ENCODE data around the gene STRN3. TPM values are rescaled to one million over a fixed set of nuclear protein-coding genes. Genes with fewer than 3 reads are reported as not detected.
"Not testable (repeated sequence)": the region's sequence is repeated elsewhere in the genome, so short reads cannot be mapped to it uniquely, and the experiment has no call there.

Gene STRN3
- total and polyA plus RNA-seq, 7 donors: 13.9 to 79.7 (median 64.9) TPM

DNA sequence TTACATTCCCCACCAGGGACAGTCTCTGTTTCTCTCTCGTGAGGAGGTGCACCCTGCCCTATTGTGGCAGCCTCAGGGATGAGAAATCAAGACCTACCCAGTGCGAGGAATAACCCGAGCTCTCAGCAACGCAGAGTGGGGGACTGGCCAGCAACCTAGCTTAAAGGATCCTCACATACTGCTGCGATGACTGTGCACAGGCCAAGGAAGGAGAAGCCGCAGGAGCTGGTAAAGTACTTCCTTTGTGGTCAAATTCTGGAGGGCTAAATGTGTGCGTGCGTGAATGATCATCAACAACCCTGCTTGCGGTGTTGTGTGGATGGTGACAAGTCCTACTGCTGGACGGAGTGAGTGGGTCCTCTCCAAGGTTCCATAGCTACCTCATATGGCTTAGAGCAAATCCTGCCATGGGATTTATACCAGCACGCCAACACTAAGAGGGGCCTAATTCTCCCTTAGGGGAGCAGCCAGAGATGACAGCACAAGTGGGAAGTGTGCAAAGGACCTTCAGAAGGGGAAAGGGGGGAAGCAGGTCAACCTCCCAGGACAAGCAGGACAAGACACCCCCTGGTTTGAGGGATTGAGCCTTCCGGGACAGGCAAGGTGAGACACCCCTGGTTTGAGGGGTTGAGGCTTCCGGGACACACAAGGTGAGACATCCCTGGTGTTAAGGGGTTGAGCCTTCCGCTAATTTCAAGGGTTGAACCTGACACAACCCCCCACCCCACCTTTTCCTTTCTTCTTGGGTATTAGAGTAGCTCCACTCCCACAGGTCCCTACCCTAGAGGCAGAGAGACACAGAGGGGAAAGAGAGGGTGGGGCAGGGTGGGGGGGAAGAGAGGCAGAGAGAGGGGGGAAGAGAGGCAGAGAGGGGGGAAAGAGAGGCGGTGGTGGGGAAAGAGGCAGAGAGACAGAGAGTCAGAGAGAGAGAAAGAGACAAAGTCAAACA lies 59.5 kb downstream of the STRN3 start:
- DNase-seq: no peak
- Histone ChIP-seq H3K27ac (no peak overlapping the region), H3K4me1 (peaks cover 0 to 26% (median 17%) of the 10 kb centered on the region in 4 donors), H3K9me3 (peaks cover 0 to 12% (median 5%) of the 10 kb centered on the region in 4 donors), H3K4me3 (no peak overlapping the region), H3K36me3 (peaks cover 0 to 4% (median 2%) of the 10 kb centered on the region in 4 donors), H3K27me3 (no peaks in the 10 kb centered on the region)
- TF ChIP-seq EP300 (IDR thresholded peaks at IDR 0.05) (no peak), POLR2A (IDR thresholded peaks at IDR 0.05) (no peak), POLR2AphosphoS5 (IDR thresholded peaks at IDR 0.05) (no peak)
- TF ChIP-seq, protein P1, sequence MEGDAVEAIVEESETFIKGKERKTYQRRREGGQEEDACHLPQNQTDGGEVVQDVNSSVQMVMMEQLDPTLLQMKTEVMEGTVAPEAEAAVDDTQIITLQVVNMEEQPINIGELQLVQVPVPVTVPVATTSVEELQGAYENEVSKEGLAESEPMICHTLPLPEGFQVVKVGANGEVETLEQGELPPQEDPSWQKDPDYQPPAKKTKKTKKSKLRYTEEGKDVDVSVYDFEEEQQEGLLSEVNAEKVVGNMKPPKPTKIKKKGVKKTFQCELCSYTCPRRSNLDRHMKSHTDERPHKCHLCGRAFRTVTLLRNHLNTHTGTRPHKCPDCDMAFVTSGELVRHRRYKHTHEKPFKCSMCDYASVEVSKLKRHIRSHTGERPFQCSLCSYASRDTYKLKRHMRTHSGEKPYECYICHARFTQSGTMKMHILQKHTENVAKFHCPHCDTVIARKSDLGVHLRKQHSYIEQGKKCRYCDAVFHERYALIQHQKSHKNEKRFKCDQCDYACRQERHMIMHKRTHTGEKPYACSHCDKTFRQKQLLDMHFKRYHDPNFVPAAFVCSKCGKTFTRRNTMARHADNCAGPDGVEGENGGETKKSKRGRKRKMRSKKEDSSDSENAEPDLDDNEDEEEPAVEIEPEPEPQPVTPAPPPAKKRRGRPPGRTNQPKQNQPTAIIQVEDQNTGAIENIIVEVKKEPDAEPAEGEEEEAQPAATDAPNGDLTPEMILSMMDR (IDR thresholded peaks at IDR 0.05): no peak
- WGBS, 2 donors: 90 to 97% methylated on average over 15 of the region's 15 CpGs
- intact Hi-C loops (cut with DNase I): no loop called here

DNA sequence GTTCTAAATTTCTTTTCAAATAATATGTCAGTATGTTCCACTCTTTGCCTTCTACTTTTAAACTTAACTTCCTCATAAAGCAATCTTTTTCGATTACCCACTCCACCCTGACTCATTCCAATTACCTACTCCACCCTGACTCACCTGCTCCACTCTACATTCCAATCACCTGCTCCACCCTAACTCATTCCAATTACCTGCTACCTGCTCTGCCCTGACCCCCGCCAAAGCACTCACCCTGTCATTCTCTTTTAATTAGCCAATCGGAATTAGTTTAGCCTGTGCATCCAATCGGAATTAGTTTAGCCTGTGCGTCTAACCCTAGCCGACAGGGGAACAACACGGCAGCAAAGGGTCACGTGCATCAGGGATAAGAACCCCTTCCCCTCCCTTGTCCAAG lies 60.3 kb downstream of the STRN3 start:
- H3K36me3 ChIP-seq; H3K27me3 ChIP-seq; H3K27ac ChIP-seq; H3K4me3 ChIP-seq; DNase-seq; intact Hi-C loops (cut with DNase I): not testable (repeated sequence)
- WGBS, 2 donors: 83 to 90% methylated on average over 8 of the region's 8 CpGs
- peaks cover 0 to 12% (median 5%) of the 10 kb centered on the region in 4 donors for H3K9me3 ChIP-seq
- peaks cover 0 to 19% (median 11%) of the 10 kb centered on the region in 4 donors for H3K4me1 ChIP-seq

DNA sequence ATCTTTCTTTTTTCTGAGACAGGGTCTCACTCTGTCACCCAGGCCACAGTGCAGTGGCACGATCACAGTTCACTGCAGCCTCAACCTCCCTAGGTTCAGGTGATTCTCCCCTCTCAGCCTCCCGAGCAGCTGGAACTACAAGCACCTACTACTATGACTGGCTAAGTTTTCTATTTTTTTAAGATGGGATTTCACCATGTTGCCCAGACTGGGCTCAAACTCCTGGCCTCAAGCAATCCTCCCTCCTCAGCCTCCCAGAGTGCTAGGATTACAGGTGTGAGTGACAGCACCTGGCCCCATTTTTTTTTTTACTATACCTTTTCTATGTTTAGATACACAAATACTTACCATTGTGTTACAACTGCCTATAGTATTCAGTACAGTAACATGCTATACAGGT lies 63.6 kb downstream of the STRN3 start:
- H3K9me3 ChIP-seq: peaks cover 0 to 12% (median 5%) of the 10 kb centered on the region in 4 donors
- H3K27me3 ChIP-seq; DNase-seq; H3K36me3 ChIP-seq; H3K27ac ChIP-seq; intact Hi-C loops (cut with DNase I); H3K4me3 ChIP-seq: not testable (repeated sequence)
- WGBS, 2 donors: 68 to 98% methylated on average over 2 of the region's 2 CpGs
- peaks cover 0 to 34% (median 21%) of the 10 kb centered on the region in 4 donors for H3K4me1 ChIP-seq

DNA sequence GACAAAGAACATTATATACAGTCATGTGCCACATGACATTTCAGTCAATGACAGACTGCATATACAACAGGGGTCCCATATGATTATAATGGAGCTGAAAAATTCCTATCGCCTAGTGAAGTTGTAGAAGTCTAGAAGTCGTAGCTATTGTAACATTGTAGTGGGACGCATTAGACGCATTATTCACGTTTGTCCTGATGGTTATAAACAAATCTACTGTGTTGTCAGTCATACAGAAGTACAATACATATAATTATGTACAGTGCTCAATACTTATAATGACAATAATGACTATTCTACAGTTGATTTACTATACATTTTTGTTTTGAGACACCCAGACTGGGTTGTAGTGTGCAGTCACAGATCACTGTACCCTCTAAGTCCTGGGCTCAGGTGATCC lies 64.8 kb downstream of the STRN3 start:
- Histone ChIP-seq H3K27ac (no peak overlapping the region), H3K9me3 (peaks cover 0 to 3% (median 1%) of the 10 kb centered on the region in 4 donors), H3K4me3 (no peak overlapping the region), H3K4me1 (peaks cover 0 to 37% (median 23%) of the 10 kb centered on the region in 4 donors), H3K36me3 (peaks cover 0 to 3% (median 1%) of the 10 kb centered on the region in 4 donors), H3K27me3 (no peaks in the 10 kb centered on the region)
- no peak for DNase-seq
- intact Hi-C loops (cut with DNase I): no loop called here
- no peak for TF ChIP-seq EP300 (IDR thresholded peaks at IDR 0.05)
- TF ChIP-seq POLR2AphosphoS5 (IDR thresholded peaks at IDR 0.05): no peak
- no peak for TF ChIP-seq POLR2A (IDR thresholded peaks at IDR 0.05)
- TF ChIP-seq, protein P1 (IDR thresholded peaks at IDR 0.05): no peak
- WGBS, 2 donors: 94 to 96% methylated on average over 5 of the region's 5 CpGs

DNA sequence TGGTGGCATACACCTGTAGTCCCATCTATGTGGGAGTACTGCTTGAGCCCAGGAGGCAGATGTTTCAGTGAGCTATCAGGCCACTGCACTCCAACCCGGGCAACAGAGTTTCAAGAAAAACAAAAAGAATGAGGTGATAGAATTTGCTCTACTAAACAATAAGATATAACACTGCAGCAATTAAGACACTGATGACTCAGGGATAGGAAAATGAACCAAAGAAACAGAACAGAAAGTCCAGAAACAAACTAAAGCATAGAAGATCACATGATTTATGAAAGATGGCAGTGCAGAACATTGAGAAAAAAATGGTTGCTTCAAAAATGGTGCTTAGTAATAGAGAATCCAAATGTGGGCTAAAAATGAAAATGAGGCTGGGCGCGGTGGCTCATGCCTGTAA lies 66.0 kb downstream of the STRN3 start:
- H3K27ac ChIP-seq: no peak overlapping the region
- H3K36me3 ChIP-seq: peaks cover 0 to 3% (median 0%) of the 10 kb centered on the region in 4 donors
- H3K4me1 ChIP-seq: peaks cover 0 to 37% (median 23%) of the 10 kb centered on the region in 4 donors
- no peak overlapping the region for H3K4me3 ChIP-seq
- TF ChIP-seq POLR2A (IDR thresholded peaks at IDR 0.05) (no peak), POLR2AphosphoS5 (IDR thresholded peaks at IDR 0.05) (no peak), EP300 (IDR thresholded peaks at IDR 0.05) (no peak)
- TF ChIP-seq, protein P1 (IDR thresholded peaks at IDR 0.05): no peak
- intact Hi-C loops (cut with DNase I): no loop called here
- no peak for DNase-seq
- no peaks in the 10 kb centered on the region for H3K27me3 ChIP-seq
- WGBS, 2 donors: 93 to 94% methylated on average over 3 of the region's 3 CpGs
- H3K9me3 ChIP-seq: no peaks in the 10 kb centered on the region

All from sigmoid colon (tissue), 7 donors.